ENCODE data around the gene TP53I11.

Gene TP53I11

GRCh38 chr11:44917741-44918140 is 32.9 kb downstream of the TP53I11 start:
- no peak for TF ChIP-seq REST (IDR thresholded peaks at IDR 0.05; ENCODE audit: low read depth)
- TF ChIP-seq EP300 (IDR thresholded peaks at IDR 0.05; ENCODE audit: borderline replicate concordance): no peak
- no peak for TF ChIP-seq FOXM1 (IDR thresholded peaks at IDR 0.05; ENCODE audit: borderline replicate concordance, low read depth)
- no peak for TF ChIP-seq EGR1 (IDR thresholded peaks at IDR 0.05)
- TF ChIP-seq, protein P1, sequence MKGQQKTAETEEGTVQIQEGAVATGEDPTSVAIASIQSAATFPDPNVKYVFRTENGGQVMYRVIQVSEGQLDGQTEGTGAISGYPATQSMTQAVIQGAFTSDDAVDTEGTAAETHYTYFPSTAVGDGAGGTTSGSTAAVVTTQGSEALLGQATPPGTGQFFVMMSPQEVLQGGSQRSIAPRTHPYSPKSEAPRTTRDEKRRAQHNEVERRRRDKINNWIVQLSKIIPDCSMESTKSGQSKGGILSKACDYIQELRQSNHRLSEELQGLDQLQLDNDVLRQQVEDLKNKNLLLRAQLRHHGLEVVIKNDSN (IDR thresholded peaks at IDR 0.05): no peak
- TF ChIP-seq, protein P2, sequence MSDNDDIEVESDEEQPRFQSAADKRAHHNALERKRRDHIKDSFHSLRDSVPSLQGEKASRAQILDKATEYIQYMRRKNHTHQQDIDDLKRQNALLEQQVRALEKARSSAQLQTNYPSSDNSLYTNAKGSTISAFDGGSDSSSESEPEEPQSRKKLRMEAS (IDR thresholded peaks at IDR 0.05): no peak
- TF ChIP-seq NFIC (IDR thresholded peaks at IDR 0.05): no peak
- TF ChIP-seq RAD21 (IDR thresholded peaks at IDR 0.05; ENCODE audit: low read depth): no peak

- TF ChIP-seq TAF1 (IDR thresholded peaks at IDR 0.05; ENCODE audit: low read depth): no peak
- no peak for TF ChIP-seq ZBTB7A (IDR thresholded peaks at IDR 0.05; ENCODE audit: low read depth)
- no peak for TF ChIP-seq YY1 (IDR thresholded peaks at IDR 0.05; ENCODE audit: low read depth)
- no peak for TF ChIP-seq EGR1 (IDR thresholded peaks at IDR 0.05)
- no peak for TF ChIP-seq EP300 (IDR thresholded peaks at IDR 0.05; ENCODE audit: borderline replicate concordance)
- TF ChIP-seq NFIC (IDR thresholded peaks at IDR 0.05): no peak
- TF ChIP-seq, protein P1 (IDR thresholded peaks at IDR 0.05): no peak
- TF ChIP-seq CEBPB (IDR thresholded peaks at IDR 0.05): no peak
- TF ChIP-seq RAD21 (IDR thresholded peaks at IDR 0.05; ENCODE audit: low read depth): no peak
- TF ChIP-seq CREB1 (IDR thresholded peaks at IDR 0.05; ENCODE audit: low read depth): no peak
- no peak for TF ChIP-seq REST (IDR thresholded peaks at IDR 0.05; ENCODE audit: low read depth)
- TF ChIP-seq, protein P2 (IDR thresholded peaks at IDR 0.05): no peak
- TF ChIP-seq FOXM1 (IDR thresholded peaks at IDR 0.05; ENCODE audit: borderline replicate concordance, low read depth): no peak
- TF ChIP-seq TEAD4 (IDR thresholded peaks at IDR 0.05): no peak
- TF ChIP-seq TCF12 (IDR thresholded peaks at IDR 0.05; ENCODE audit: low read depth): no peak
These were observed 33.8 kb downstream of the TP53I11 start for GRCh38 chr11:44916801-44917385.

- TF ChIP-seq EP300 (IDR thresholded peaks at IDR 0.05; ENCODE audit: borderline replicate concordance): no peak
- TF ChIP-seq, protein P1 (IDR thresholded peaks at IDR 0.05): no peak
- TF ChIP-seq, protein P2 (IDR thresholded peaks at IDR 0.05): no peak
- no peak for TF ChIP-seq TEAD4 (IDR thresholded peaks at IDR 0.05)
- no peak for TF ChIP-seq CREB1 (IDR thresholded peaks at IDR 0.05; ENCODE audit: low read depth)
- TF ChIP-seq TCF12 (IDR thresholded peaks at IDR 0.05; ENCODE audit: low read depth): no peak
- TF ChIP-seq TAF1 (IDR thresholded peaks at IDR 0.05; ENCODE audit: low read depth): no peak
- no peak for TF ChIP-seq NFIC (IDR thresholded peaks at IDR 0.05)
These were observed 34.4 kb downstream of the TP53I11 start for GRCh38 chr11:44916331-44916730.

- TF ChIP-seq NFIC (IDR thresholded peaks at IDR 0.05) (no peak), CEBPB (IDR thresholded peaks at IDR 0.05) (no peak), TCF12 (IDR thresholded peaks at IDR 0.05; ENCODE audit: low read depth) (no peak), FOXM1 (IDR thresholded peaks at IDR 0.05; ENCODE audit: borderline replicate concordance, low read depth) (no peak), EP300 (IDR thresholded peaks at IDR 0.05; ENCODE audit: borderline replicate concordance) (no peak), REST (IDR thresholded peaks at IDR 0.05; ENCODE audit: low read depth) (no peak), CREB1 (IDR thresholded peaks at IDR 0.05; ENCODE audit: low read depth) (no peak), ZBTB7A (IDR thresholded peaks at IDR 0.05; ENCODE audit: low read depth) (no peak), RAD21 (IDR thresholded peaks at IDR 0.05; ENCODE audit: low read depth) (no peak), TAF1 (IDR thresholded peaks at IDR 0.05; ENCODE audit: low read depth) (no peak), YY1 (IDR thresholded peaks at IDR 0.05; ENCODE audit: low read depth) (no peak), TEAD4 (IDR thresholded peaks at IDR 0.05) (no peak), EGR1 (IDR thresholded peaks at IDR 0.05) (no peak)
- TF ChIP-seq, protein P2 (IDR thresholded peaks at IDR 0.05): no peak
- TF ChIP-seq, protein P1 (IDR thresholded peaks at IDR 0.05): no peak
These were observed 35.1 kb downstream of the TP53I11 start for GRCh38 chr11:44915621-44916020.

Data from Ishikawa (cell line).